ENCODE measurements around the gene OR2V1.

Gene OR2V1

DNA sequence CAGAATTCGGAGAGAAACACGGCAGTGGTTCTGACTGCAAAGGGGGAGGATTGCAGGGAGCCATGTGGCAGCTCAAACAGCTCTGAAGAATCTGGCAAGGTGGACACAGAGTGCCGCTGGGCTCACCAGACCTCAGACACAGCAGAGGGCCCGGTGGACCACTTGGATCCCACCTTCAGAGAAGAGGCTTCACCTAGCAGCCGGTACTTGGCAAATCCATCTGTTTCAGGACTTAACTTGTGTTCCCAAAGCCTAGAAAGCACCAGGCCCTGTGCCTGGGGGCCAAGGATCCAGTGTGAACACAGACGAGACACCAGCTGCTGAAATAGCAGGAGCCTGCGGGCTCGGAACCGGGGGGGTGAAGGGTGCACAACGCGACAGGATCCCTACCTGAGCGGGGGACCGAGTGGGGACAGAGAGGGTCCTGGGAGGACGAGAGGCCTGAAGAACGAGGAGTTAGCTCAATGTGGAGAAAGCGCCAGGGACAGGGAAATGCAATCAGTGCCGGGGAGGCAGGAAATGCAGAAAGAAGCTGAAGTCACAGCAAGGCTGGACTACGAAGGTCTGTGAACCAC, 46.3 kb downstream of the OR2V1 start:
- H3K4me3 ChIP-seq (ENCODE audit: low read depth, low read length), result no peak overlapping the region

DNA sequence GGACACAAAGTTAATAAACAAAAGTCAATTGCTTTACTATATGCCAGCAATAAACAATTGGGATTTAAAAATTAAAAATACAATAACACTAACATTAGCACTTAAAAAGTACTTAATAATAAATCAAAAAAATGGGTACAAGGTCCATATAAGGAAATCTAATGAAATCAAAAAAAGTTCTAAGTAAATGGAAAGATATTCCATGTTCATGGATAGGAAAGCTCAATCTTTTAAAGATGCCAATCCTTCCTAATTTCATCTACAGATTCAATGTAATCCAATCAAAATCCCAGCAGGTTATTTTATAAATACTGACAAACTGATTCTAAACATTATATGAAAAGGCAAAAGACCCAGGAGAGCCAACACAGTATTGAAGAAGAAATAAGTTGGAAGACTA, 49.0 kb downstream of the OR2V1 start:
- H3K4me3 ChIP-seq (ENCODE audit: low read depth, low read length), result no peak overlapping the region

DNA sequence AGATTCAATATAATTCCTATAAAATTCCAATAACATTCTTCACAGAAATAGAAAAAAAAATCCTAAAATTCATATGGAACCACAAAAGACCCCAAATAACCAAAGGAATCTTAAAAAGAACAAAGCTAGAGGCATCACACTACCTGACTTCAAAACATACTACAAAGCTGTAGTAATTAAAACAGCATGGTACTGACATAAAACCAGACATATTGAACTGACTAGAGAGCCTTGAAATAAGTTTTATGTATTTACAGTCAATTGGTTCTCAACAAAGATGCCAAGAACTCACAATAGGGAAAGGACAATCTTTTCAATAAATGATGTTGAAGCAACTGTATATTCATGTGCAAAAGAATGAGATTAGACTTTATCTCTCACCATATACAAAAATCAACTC, 54.0 kb downstream of the OR2V1 start:
- no peak overlapping the region for H3K4me3 ChIP-seq (ENCODE audit: low read depth, low read length)
